ENCODE measurements around the gene SUPT3H. TPM values are rescaled to one million over a fixed set of nuclear protein-coding genes. Genes with fewer than 3 reads are reported as not detected.

SUPT3H gene
- total and polyA plus RNA-seq, 2 donors (not counting 1 experiment from before 2014, with no cell fraction given), result 5.5 to 12.4 TPM

DNA sequence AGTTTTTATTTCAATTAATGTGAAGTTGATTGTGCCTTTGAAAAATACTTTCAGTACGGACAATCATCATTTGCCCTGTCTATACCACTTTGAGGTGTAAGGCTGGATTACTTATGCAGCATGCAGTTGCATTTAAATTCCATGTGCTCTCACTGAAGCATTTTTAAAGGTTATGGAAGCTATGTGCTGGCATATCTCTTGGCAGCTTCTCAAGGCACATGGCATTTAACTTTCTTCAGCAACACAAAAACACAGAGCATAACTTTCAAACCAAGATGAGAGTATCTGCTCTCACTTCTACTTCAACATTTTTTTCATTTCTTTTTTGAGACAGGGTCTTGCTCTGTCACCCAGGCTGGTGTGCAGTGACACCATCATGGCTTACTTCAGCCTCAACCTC lies 410.3 kb downstream of the SUPT3H start:
- H3K79me2 ChIP-seq (ENCODE audit: control insufficient read depth, insufficient read depth, low read length), result no peaks in the 10 kb centered on the region
- no peak overlapping the region for H3K4me2 ChIP-seq (replicated peaks; ENCODE audit: low read depth, low read length, poor library complexity, severe bottlenecking)
- ATAC-seq (ENCODE audit: low read depth) (no peak), DNase-seq (no peak)
- H3K27ac ChIP-seq (ENCODE audit: low read length in 2 of 2), result no peak overlapping the region
- H3K9me3 Mint-ChIP-seq (ENCODE audit: insufficient read depth), result no peaks in the 10 kb centered on the region
- H3K9ac ChIP-seq (ENCODE audit: low read length), result no peak overlapping the region
- H3K27me3 Mint-ChIP-seq, result no peaks in the 10 kb centered on the region
- 100% methylated on average over 1 of the region's 1 CpG for WGBS (ENCODE audit: insufficient coverage)
- H3K4me1 Mint-ChIP-seq, result no peaks in the 10 kb centered on the region
- no peak overlapping the region for H3K4me3 Mint-ChIP-seq
- CTCF ChIA-PET, result no interaction called here
- H2AFZ ChIP-seq (ENCODE audit: insufficient read depth, low read depth, low read length, poor library complexity, severe bottlenecking), result no peak overlapping the region
- H3K27ac Mint-ChIP-seq, result no peak overlapping the region
- no peaks in the 10 kb centered on the region for H3K27me3 ChIP-seq (replicated peaks in 1 of 4; ENCODE audit: control extremely low read depth in 1 of 4, control insufficient read depth in 3 of 4, insufficient read depth in 4 of 4, low read length in 3 of 4)
- no peaks in the 10 kb centered on the region for H4K20me1 ChIP-seq (ENCODE audit: control insufficient read depth, insufficient read depth, low read length, poor library complexity, severe bottlenecking)
- no peak overlapping the region for H3K4me3 ChIP-seq (ENCODE audit: control extremely low read depth in 1 of 5, extremely low read depth in 1 of 5, insufficient read depth in 1 of 5, low read depth in 2 of 5, low read length in 4 of 5)
- peaks cover 0 to 4% (median 3%) of the 10 kb centered on the region in 3 donors for H3K9me3 ChIP-seq (ENCODE audit: control extremely low read depth in 1 of 3, control insufficient read depth in 2 of 3, insufficient read depth in 1 of 3, low read length in 2 of 3)
- POLR2A ChIA-PET, result no interaction called here
- no peaks in the 10 kb centered on the region for H3K4me1 ChIP-seq (ENCODE audit: control insufficient read depth in 2 of 2, insufficient read depth in 2 of 2, low read length in 2 of 2)
- intact Hi-C loops (cut with micrococcal nuclease), result no loop called here
- TF ChIP-seq EZH2 (IDR thresholded peaks at IDR 0.05; ENCODE audit: borderline replicate concordance, insufficient read depth, low read depth, low read length, poor library complexity, severe bottlenecking) (no peak), CTCF (IDR thresholded peaks at IDR 0.05) (no peak)
- no peaks in the 10 kb centered on the region for H3K36me3 ChIP-seq (replicated peaks in 1 of 2; ENCODE audit: control extremely low read depth in 1 of 2, control insufficient read depth in 1 of 2, extremely low read depth in 1 of 2, insufficient read depth in 2 of 2, low read length in 1 of 2)

DNA sequence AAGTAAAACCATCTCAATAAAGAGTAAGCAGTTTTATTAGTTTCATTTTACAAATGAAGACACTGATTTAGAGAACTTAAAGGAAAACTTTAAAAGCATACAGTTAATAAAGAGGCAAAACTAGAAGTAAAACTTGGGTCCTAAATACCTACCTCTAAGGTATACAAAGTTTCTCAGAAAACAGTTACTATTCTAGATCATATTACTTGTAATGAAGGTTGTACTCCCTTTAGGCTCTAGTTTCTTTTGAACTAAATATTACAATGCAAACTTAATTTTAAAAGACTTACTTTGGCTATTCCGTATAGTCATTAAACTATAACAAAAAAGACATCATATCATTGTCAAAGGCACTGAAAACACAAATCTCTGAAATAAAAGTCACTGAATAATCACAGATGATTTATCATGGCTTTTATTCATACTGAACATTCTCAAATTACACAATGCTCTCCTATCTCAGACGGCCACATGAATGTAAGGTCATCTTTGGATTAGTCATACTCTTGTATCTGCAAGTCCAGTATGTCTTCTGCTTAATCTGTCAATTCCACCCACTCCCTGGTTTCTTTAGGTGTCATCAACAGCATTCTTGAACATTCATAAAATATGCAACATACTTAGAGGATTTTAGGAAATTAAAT lies 411.2 kb downstream of the SUPT3H start:
- H3K4me1 ChIP-seq (ENCODE audit: control insufficient read depth in 2 of 2, insufficient read depth in 2 of 2, low read length in 2 of 2), result no peaks in the 10 kb centered on the region
- H3K4me1 Mint-ChIP-seq, result no peaks in the 10 kb centered on the region
- H3K27me3 Mint-ChIP-seq, result no peaks in the 10 kb centered on the region
- H3K79me2 ChIP-seq (ENCODE audit: control insufficient read depth, insufficient read depth, low read length), result no peaks in the 10 kb centered on the region
- H3K36me3 ChIP-seq (replicated peaks in 1 of 2; ENCODE audit: control extremely low read depth in 1 of 2, control insufficient read depth in 1 of 2, extremely low read depth in 1 of 2, insufficient read depth in 2 of 2, low read length in 1 of 2), result no peaks in the 10 kb centered on the region
- intact Hi-C loops (cut with micrococcal nuclease), result no loop called here
- no peaks in the 10 kb centered on the region for H3K9me3 ChIP-seq (ENCODE audit: control extremely low read depth in 1 of 3, control insufficient read depth in 2 of 3, insufficient read depth in 1 of 3, low read length in 2 of 3)
- ChIA-PET POLR2A (no interaction called here), CTCF (no interaction called here)
- H3K27me3 ChIP-seq (replicated peaks in 1 of 4; ENCODE audit: control extremely low read depth in 1 of 4, control insufficient read depth in 3 of 4, insufficient read depth in 4 of 4, low read length in 3 of 4), result no peaks in the 10 kb centered on the region
- no peak overlapping the region for H3K4me3 ChIP-seq (ENCODE audit: control extremely low read depth in 1 of 5, extremely low read depth in 1 of 5, insufficient read depth in 1 of 5, low read depth in 2 of 5, low read length in 4 of 5)
- no peak overlapping the region for H3K27ac Mint-ChIP-seq
- TF ChIP-seq CTCF (IDR thresholded peaks at IDR 0.05) (no peak), EZH2 (IDR thresholded peaks at IDR 0.05; ENCODE audit: borderline replicate concordance, insufficient read depth, low read depth, low read length, poor library complexity, severe bottlenecking) (no peak)
- ATAC-seq (ENCODE audit: low read depth) (no peak), DNase-seq (no peak)
- H2AFZ ChIP-seq (ENCODE audit: insufficient read depth, low read depth, low read length, poor library complexity, severe bottlenecking), result no peak overlapping the region
- no peak overlapping the region for H3K4me3 Mint-ChIP-seq
- no peak overlapping the region for H3K9ac ChIP-seq (ENCODE audit: low read length)
- no peak overlapping the region for H3K27ac ChIP-seq (ENCODE audit: low read length in 2 of 2)
- H4K20me1 ChIP-seq (ENCODE audit: control insufficient read depth, insufficient read depth, low read length, poor library complexity, severe bottlenecking), result no peaks in the 10 kb centered on the region
- H3K9me3 Mint-ChIP-seq (ENCODE audit: insufficient read depth), result no peaks in the 10 kb centered on the region
- H3K4me2 ChIP-seq (replicated peaks; ENCODE audit: low read depth, low read length, poor library complexity, severe bottlenecking), result no peak overlapping the region
- 83% methylated on average over 1 of the region's 2 CpGs for WGBS (ENCODE audit: insufficient coverage)

All from B cell (primary cell).